GM11168 (cell line): Measurements from ENCODE around the gene ADAM12.
"Not testable (repeated sequence)": the region's sequence is repeated elsewhere in the genome, so short reads cannot be mapped to it uniquely, and the experiment has no call there.

Source experiments
- in situ Hi-C: fragments of 300-500 bp; cut with MboI; formaldehyde crosslinking; loops from one replicate; pipeline ENCODE4 v1.12.0; 2022; ENCODE audit warnings: low sequenced_read_pairs; ENCODE audit not compliant: unreplicated experiment

Gene ADAM12

GRCh38 chr10:126376956-126377355 is 11.3 kb downstream of the ADAM12 start:
- in situ Hi-C loops: no loop called here

- in situ Hi-C loops: no loop called here
These were observed 12.2 kb downstream of the ADAM12 start for GRCh38 chr10:126375926-126376554.

GRCh38 chr10:126375299-126375698 is 13.0 kb downstream of the ADAM12 start:
- in situ Hi-C loops: no loop called here

- in situ Hi-C loops: no loop called here
These were observed 13.8 kb downstream of the ADAM12 start for GRCh38 chr10:126374435-126374834.

GRCh38 chr10:126373972-126374371 is 14.3 kb downstream of the ADAM12 start:
- in situ Hi-C loops: no loop called here

GRCh38 chr10:126373147-126373546 is 15.1 kb downstream of the ADAM12 start:
- in situ Hi-C loops: no loop called here

GRCh38 chr10:126372396-126372795 is 15.9 kb downstream of the ADAM12 start:
- in situ Hi-C loops: no loop called here

- in situ Hi-C loops: no loop called here
These were observed 19.1 kb downstream of the ADAM12 start for GRCh38 chr10:126369125-126369710.

- in situ Hi-C loops: no loop called here
These were observed 31.1 kb downstream of the ADAM12 start for GRCh38 chr10:126357169-126357568.

- in situ Hi-C loops: no loop called here
These were observed 34.6 kb downstream of the ADAM12 start for GRCh38 chr10:126353666-126354065.

GRCh38 chr10:126352453-126352852 is 35.8 kb downstream of the ADAM12 start:
- in situ Hi-C loops: no loop called here

- in situ Hi-C loops: no loop called here
These were observed 37.3 kb downstream of the ADAM12 start for GRCh38 chr10:126351021-126351420.

- in situ Hi-C loops: no loop called here
These were observed 37.9 kb downstream of the ADAM12 start for GRCh38 chr10:126350216-126350992.

- in situ Hi-C loops: no loop called here
These were observed 38.6 kb downstream of the ADAM12 start for GRCh38 chr10:126349676-126350075.

GRCh38 chr10:126349101-126349500 is 39.2 kb downstream of the ADAM12 start:
- in situ Hi-C loops: no loop called here

- in situ Hi-C loops: not testable (repeated sequence)
These were observed 44.8 kb downstream of the ADAM12 start for GRCh38 chr10:126343496-126343895.

- in situ Hi-C loops: no loop called here
These were observed 45.6 kb downstream of the ADAM12 start for GRCh38 chr10:126342680-126343079.

- in situ Hi-C loops: no loop called here
These were observed 46.8 kb downstream of the ADAM12 start for GRCh38 chr10:126341491-126341890.

GRCh38 chr10:126337251-126337810 is 50.9 kb downstream of the ADAM12 start:
- in situ Hi-C loops: no loop called here

GRCh38 chr10:126336801-126337200 is 51.5 kb downstream of the ADAM12 start:
- in situ Hi-C loops: no loop called here

- in situ Hi-C loops: no loop called here
These were observed 54.0 kb downstream of the ADAM12 start for GRCh38 chr10:126334272-126334671.
